Choroid plexus epithelial cell (primary cell): ENCODE data around the gene ODF2.

ENCODE experiments used
- DNase-seq: peaks from one replicate; pipeline ENCODE4 v3.0.0-alpha.2; 2010; ENCODE audit warnings: low read depth
- H3K4me3 ChIP-seq: 2 replicates; pipeline ENCODE4 v1.5.1; 2011; ENCODE audit warnings: low read depth, mild to moderate bottlenecking, control low read depth, low read length, moderate library complexity
- TF ChIP-seq, protein P1 (sequence below): conservative IDR thresholded peaks from 2 replicates; pipeline ENCODE4 v1.5.1; 2011; ENCODE audit warnings: low read depth, mild to moderate bottlenecking, control low read depth, inconsistent platforms, low read length, moderate library complexity

Gene ODF2

GRCh38 chr9:128455849-128456612 is at the start of gene ODF2:
ODF2 (plus strand) TSS chr9:128456006; CDS start chr9:128456092, 86 bp downstream.
- peak within 1 kb of the TSS; percentile 78 for H3K4me3 ChIP-seq
- TF ChIP-seq, protein P1, sequence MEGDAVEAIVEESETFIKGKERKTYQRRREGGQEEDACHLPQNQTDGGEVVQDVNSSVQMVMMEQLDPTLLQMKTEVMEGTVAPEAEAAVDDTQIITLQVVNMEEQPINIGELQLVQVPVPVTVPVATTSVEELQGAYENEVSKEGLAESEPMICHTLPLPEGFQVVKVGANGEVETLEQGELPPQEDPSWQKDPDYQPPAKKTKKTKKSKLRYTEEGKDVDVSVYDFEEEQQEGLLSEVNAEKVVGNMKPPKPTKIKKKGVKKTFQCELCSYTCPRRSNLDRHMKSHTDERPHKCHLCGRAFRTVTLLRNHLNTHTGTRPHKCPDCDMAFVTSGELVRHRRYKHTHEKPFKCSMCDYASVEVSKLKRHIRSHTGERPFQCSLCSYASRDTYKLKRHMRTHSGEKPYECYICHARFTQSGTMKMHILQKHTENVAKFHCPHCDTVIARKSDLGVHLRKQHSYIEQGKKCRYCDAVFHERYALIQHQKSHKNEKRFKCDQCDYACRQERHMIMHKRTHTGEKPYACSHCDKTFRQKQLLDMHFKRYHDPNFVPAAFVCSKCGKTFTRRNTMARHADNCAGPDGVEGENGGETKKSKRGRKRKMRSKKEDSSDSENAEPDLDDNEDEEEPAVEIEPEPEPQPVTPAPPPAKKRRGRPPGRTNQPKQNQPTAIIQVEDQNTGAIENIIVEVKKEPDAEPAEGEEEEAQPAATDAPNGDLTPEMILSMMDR = no peak
- peak; percentile 96 for DNase-seq

DNA sequence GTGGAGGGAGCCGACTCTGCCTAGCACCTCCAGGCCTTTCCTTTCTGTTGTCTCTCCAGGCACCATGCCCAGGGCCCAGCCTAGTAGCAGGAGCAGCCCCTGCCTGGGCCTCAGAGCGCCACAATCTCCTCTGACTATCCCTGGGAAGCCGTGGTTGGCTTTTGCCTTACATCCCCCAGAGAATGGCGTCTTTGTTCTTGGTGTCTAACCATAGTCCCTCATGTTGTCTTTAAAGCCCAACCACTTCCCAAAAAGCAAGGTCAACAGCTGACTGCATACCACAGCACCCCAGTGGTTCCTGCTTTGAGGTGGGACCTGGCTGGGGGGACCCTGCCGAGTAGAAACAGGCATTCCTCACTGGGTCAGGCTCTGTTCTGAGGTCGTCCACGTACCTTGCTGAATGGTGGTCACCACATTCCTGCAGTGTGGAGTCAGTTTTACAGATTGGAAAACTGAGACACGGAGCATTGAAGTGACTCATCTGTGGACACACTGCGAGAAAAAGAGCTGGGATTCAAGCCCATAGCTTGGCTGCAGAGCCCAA is 48.9 kb upstream of the ODF2 start:
- DNase-seq = peak; percentile 34
- H3K4me3 ChIP-seq = no peak overlapping the region
- TF ChIP-seq, protein P1 = no peak

DNA sequence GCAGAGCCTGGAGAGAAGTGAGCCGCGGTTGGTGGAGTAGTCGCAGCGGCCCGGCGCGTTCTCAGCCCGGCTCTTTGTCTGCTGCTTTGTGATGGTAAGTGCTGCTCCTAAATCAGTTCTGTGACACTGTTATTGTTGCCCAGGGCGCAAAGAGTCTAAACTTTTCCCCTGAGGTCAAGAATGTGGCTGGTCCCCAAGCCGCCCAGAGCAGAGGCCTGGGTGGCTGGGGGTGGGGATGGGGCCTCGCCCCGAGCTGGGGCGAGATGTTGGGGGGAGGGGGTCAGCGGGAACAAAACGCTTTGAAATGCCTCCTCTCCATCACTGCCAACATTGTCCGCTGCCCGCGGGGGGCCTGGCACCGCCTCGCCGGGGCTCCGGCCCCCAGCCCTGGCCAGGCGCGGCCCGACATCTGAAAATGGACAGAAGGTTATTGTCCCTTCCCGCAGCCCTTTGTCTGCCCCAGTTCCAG is 46.8 kb upstream of the ODF2 start:
- DNase-seq = no peak
- TF ChIP-seq, protein P1 = no peak
- no peak overlapping the region for H3K4me3 ChIP-seq

DNA sequence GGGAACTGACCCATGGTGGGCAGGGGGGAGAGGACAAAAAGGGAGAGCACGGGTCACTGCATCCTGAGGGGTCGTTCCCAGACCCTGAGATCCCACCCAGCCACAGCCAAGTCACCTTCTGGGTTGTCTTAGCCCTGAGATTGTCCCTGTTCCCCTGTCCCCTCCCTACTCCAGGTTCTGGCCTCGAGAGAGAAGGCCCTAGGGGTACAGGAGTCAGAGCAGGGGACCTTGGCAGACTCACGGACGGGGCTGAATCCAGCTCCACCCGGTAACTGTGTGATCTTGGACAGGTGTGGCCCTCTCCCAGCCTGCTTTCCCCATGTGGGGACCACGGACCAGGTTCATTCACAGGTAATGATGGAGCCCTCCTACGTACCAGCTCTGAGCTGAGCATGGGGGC is 46.4 kb upstream of the ODF2 start:
- TF ChIP-seq, protein P1 = no peak
- no peak overlapping the region for H3K4me3 ChIP-seq
- DNase-seq = no peak

DNA sequence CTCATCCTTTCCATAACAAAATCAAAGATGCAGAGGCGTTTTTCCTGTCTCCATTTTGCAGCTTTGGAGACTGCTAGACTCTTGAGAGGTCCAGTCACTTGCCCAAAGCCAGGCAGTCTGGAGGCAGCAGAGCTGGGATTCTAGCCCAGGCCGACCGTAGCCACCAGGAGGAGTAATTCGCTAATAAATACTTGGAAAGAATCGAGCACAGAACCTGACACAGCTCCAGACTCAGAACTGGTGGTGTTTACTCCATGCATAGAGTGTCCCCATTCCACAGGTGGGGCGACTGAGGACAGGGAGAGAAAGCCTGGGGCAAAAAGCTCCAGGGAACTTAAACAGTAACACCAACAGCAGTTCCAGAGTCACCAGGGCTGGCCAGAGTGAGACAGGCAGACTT is 45.8 kb upstream of the ODF2 start:
- no peak overlapping the region for H3K4me3 ChIP-seq
- TF ChIP-seq, protein P1 = peak; percentile 67
- DNase-seq = peak; percentile 60

DNA sequence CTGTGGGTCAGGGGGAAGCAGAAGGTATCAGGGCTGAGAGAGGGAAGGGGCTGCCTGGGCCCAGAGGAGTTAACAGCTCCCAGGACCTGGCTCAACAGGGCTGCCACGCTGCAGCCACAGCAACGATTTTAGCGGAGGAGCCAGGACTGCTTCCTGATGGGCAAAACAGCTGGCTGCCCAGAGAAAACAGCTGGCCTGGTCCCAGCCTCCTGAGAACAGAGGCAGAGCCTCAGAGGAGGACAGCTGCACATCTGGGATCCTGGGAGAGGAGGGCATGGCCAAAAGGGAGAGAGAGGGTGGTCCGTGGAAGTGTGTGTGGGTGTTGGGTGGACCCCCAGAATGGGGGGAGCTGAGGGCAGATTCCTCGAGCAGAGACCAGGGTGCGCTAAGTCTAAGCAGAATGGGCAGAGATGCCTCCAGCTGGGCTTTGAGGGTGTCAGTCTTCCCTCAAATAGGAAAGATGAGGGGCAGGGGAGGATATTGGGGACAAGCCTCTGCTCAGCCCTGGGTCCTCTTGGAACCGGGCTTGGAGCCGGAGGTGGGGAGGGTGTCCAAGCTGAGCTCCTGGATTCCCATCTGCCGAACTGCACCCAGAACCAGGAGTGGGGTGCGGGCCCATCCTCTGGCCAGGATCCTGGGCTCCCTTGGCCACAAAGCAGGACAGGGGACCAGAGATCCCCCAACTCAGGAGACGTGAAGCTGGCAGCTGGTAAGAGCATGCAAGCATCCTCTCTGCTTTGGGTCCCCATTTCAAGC is 44.3 kb upstream of the ODF2 start:
- H3K4me3 ChIP-seq = no peak overlapping the region
- TF ChIP-seq, protein P1 = no peak
- no peak for DNase-seq
